HG03460 (cell line): Measurements from ENCODE around the gene KANSL1L.
"Not testable (repeated sequence)": the region's sequence is repeated elsewhere in the genome, so short reads cannot be mapped to it uniquely, and the experiment has no call there.

Experiments used
- ATAC-seq: cut with Tn5 transposase; IDR thresholded peaks from one replicate; pipeline ENCODE4 v1.9.1; 2021; ENCODE audit not compliant: unreplicated experiment

KANSL1L gene

GRCh38 chr2:210179351-210179990, 8.3 kb upstream of the KANSL1L start:
- no peak for ATAC-seq

GRCh38 chr2:210177769-210178168, 6.6 kb upstream of the KANSL1L start:
- ATAC-seq = no peak

GRCh38 chr2:210177115-210177514, 5.9 kb upstream of the KANSL1L start:
- ATAC-seq = not testable (repeated sequence)

GRCh38 chr2:210174086-210174485, 2.9 kb upstream of the KANSL1L start:
- no peak for ATAC-seq

GRCh38 chr2:210172219-210172575, 988 bp upstream of the KANSL1L start:
- ATAC-seq = no peak

- peak; percentile 70 for ATAC-seq
Observed at GRCh38 chr2:210170446-210171303, 534 bp downstream of the KANSL1L start.

- no peak for ATAC-seq
Observed at GRCh38 chr2:210170196-210170445, 1.1 kb downstream of the KANSL1L start.

- peak; percentile 33 for ATAC-seq
Observed at GRCh38 chr2:210169516-210170195, 1.6 kb downstream of the KANSL1L start.

GRCh38 chr2:210167227-210167626, 4.0 kb downstream of the KANSL1L start:
- ATAC-seq = no peak

GRCh38 chr2:210162466-210163124, 8.6 kb downstream of the KANSL1L start:
- no peak for ATAC-seq

GRCh38 chr2:210159059-210159458, 12.2 kb downstream of the KANSL1L start:
- no peak for ATAC-seq

- no peak for ATAC-seq
Observed at GRCh38 chr2:210158236-210158635, 13.0 kb downstream of the KANSL1L start.

GRCh38 chr2:210157526-210157925, 13.7 kb downstream of the KANSL1L start:
- ATAC-seq = no peak

GRCh38 chr2:210147614-210148013, 23.6 kb downstream of the KANSL1L start:
- ATAC-seq = no peak

- ATAC-seq = no peak
Observed at GRCh38 chr2:210132239-210132638, 39.0 kb downstream of the KANSL1L start.

GRCh38 chr2:210128961-210129360, 42.2 kb downstream of the KANSL1L start:
- ATAC-seq = no peak

- ATAC-seq = no peak
Observed at GRCh38 chr2:210113614-210114235, 57.5 kb downstream of the KANSL1L start.

- no peak for ATAC-seq
Observed at GRCh38 chr2:210112871-210113270, 58.3 kb downstream of the KANSL1L start.

- ATAC-seq = no peak
Observed at GRCh38 chr2:210099940-210100339, 71.3 kb downstream of the KANSL1L start.

- no peak for ATAC-seq
Observed at GRCh38 chr2:210094787-210095186, 76.4 kb downstream of the KANSL1L start.

- ATAC-seq = no peak
Observed at GRCh38 chr2:210092791-210093190, 78.4 kb downstream of the KANSL1L start.
